ENCODE results near the gene MMP15.

The MMP15 gene

GRCh38 chr16:58037365-58038057, 12.0 kb downstream of the MMP15 start:
- no peak for DNase-seq

- no peak for DNase-seq
These were observed 12.7 kb downstream of the MMP15 start for GRCh38 chr16:58038219-58038641.

DNA sequence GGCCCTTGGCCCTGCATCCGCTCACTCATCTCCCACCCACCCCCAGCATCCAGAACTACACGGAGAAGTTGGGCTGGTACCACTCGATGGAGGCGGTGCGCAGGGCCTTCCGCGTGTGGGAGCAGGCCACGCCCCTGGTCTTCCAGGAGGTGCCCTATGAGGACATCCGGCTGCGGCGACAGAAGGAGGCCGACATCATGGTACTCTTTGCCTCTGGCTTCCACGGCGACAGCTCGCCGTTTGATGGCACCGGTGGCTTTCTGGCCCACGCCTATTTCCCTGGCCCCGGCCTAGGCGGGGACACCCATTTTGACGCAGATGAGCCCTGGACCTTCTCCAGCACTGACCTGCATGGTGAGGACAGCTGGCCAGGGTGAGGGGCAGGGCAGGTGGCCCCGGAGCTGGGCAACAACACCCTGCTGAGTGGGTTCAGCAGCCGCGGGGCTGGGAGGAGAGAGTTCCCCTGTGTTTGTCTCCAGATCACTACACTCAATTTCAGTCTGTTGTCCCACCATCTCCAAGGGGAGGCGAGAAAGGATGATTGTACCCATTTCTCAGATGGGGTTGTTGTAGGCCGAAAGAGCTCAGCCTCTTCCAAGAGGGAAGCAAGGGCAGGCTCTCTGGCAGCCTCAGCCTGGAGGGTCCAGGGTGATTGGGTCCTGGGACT, 14.4 kb downstream of the MMP15 start:
- no peak for DNase-seq

- DNase-seq, result no peak
These were observed 14.9 kb downstream of the MMP15 start for GRCh38 chr16:58040496-58040846.

- no peak for DNase-seq
These were observed 15.5 kb downstream of the MMP15 start for GRCh38 chr16:58040945-58041627.

DNA sequence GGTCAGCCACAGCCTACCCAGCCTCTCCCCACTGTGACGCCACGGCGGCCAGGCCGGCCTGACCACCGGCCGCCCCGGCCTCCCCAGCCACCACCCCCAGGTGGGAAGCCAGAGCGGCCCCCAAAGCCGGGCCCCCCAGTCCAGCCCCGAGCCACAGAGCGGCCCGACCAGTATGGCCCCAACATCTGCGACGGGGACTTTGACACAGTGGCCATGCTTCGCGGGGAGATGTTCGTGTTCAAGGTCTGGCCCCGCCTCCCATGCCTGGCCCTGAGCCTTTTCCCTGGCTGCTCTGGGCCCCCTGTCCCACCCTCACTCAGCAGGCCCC, 16.0 kb downstream of the MMP15 start:
- DNase-seq, result no peak

DNA sequence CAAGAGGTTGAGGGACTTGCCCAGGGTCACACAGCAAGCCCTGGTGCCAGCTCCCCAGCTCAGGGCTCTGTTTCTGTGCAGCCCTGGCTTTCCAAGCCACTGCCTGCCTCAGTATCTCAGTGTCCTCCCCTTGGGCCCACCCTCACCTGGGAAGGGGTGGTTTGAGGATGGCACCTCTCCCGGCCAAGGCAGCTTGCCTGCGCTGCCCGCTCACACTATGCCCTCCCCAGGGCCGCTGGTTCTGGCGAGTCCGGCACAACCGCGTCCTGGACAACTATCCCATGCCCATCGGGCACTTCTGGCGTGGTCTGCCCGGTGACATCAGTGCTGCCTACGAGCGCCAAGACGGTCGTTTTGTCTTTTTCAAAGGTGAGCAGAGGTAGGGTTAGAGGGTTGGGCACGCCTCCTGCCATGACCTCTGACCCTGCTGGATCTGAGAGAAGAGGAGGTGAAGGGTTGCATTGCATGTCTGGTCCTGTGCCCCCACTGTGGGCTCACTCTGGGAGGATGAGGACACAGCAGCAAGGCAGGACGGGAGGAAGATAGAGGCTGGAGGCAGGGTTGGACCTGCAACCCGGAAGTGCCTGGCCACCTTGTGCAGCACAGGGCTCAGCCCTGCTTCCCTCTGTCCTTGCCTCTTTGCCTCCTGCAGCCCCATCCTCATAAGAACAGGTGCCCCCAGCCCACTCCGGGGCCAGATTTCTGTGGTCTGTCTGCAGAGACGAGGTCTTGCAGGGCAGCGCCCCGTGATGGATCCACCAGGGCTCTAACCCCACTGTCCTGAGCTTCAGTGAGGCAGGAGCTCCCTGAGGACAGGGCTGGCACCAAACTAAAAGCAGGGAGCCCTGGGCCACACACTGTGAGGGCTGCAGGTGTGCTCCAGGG, 16.7 kb downstream of the MMP15 start:
- no peak for DNase-seq

GRCh38 chr16:58042886-58043515, 17.4 kb downstream of the MMP15 start:
- no peak for DNase-seq

DNA sequence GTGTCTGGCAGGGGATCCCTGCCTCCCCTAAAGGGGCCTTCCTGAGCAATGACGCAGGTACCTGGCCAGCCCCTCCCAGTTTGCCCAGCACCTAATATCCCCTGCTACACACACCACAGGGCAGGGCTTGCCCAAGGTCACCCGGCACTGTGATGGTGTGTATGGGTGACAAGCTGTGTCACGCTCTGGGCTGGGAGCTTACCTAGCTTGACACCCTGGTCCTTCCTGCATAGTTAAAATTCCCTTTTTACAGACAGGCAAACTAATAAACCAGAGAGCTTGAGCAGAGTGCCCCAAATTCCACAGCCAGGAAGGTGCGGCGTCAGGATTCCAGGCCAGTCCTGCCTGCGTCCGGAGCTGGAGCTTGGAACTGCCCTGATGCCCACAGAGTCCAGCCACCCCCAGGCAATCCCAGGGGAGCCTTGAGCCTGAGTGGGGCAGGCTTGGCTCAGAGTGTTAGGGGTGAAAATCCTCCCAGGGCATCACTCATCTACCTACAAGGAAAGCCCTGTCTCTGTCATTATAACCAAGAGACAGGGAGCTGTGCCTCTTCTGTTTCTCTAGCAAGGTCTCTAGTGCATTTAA, 18.1 kb downstream of the MMP15 start:
- no peak for DNase-seq

GRCh38 chr16:58044266-58045019, 18.9 kb downstream of the MMP15 start:
- DNase-seq, result no peak

GRCh38 chr16:58045096-58045495, 19.5 kb downstream of the MMP15 start:
- DNase-seq, result no peak

GRCh38 chr16:58046054-58046881, 20.7 kb downstream of the MMP15 start:
- DNase-seq, result peak; percentile 77 to 83

- no peak for DNase-seq
These were observed 21.4 kb downstream of the MMP15 start for GRCh38 chr16:58046936-58047335.

DNA sequence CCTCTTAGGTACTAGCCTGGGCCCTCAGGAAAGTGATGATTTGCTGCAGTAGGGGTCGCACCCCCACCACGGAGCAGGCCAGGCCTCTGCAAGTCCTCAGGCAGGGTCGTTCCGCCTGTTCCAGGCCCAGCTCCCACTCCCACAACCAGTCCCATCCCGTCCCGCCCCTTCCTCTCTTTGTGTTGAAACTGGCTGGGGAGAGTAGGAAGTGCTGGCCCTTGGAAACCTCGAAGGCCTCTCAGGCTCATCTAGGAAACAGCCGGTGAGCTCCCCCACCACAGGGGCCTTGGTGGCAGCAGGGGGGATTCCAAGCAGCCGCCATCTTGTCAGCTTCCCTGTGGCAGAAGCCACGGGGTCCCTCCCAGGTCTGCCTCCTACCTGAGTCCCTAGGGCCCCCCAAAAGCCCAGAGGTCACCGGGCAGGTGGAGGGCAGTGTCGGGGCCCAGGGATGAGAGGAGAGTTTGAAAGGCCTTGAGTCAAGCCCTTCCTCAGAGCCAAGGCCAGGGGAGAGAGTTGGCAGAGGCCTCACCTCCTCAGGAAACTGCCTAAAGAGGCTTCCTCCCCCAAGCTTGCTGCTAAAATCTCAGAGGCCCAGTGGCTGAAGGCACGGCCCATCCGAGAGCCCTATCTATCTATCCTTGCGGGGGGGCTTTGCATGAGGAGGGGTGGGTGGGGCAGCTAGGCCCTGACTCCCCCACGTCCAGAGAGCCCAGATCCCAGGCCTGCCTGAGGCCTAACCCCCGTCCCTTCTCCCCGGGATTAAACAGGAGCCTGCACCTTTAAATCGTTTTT, 22.2 kb downstream of the MMP15 start:
- no peak for DNase-seq

GRCh38 chr16:58048494-58049231, 23.1 kb downstream of the MMP15 start:
- DNase-seq, result no peak

GRCh38 chr16:58049232-58050185, 24.0 kb downstream of the MMP15 start:
- no peak for DNase-seq

DNA sequence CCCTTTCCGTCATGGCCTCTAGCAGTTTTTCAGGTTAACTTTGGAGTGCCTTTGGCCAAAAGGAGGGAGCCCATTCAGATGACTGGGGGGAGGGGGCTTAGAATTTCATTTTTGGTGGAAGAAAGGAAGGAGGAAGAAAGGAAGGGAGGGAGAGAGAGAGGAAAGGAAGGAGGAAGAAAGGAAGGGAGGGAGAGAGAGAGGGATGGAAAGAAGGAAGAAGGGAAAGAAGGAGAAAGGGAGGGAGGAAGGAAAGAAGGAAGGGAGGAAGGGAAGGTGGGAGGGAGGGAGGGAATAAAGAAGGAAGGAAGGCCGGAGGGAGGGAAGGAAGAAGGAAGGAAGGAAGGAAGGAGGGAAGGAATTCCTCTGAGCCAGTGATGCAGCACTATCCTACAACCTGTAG, 25.7 kb downstream of the MMP15 start:
- DNase-seq, result no peak

Data from Kasumi-1 (cell line).